SK-N-SH (cell line): Measurements from ENCODE around the gene DPF1. TPM values are rescaled to one million over a fixed set of nuclear protein-coding genes. Genes with fewer than 3 reads are reported as not detected.

Source experiments
- CTCF ChIA-PET: fragments of 300-600, 350-600 bp; formaldehyde crosslinking; extraction: SDS; loops from one replicate; lab custom pipeline; 2021; lab: Yijun Ruan, JAX
- POLR2A ChIA-PET: fragments of 350-600 bp; sonication (Branson Sonifier 250); formaldehyde crosslinking; extraction: SDS; loops from one replicate; lab custom pipeline; 2020; ENCODE audit warnings: antibody characterized with exemption, inconsistent platforms; lab: Yijun Ruan, JAX
- DNase-seq: peaks from one replicate; pipeline ENCODE4 v3.0.0; 2012
- H2AFZ ChIP-seq: fragments of 200-600 bp; sonication (generic); 2 replicates; pipeline ENCODE4 v1.8.1; 2016; ENCODE audit warnings: antibody characterized with exemption, mild to moderate bottlenecking, low read depth
- H3F3A ChIP-seq: fragments of 200-600 bp; sonication (generic); replicated peaks from 2 replicates; pipeline ENCODE3; 2016; ENCODE audit warnings: antibody characterized with exemption, mild to moderate bottlenecking; ENCODE audit not compliant: insufficient read depth
- H3K27ac ChIP-seq, 2 experiments: fragments of 200-500 bp in 1 of 2; fragments of 200-600 bp in 1 of 2; sonication (Bioruptor generic) in 1 of 2; sonication (generic), shearing (Covaris generic) in 1 of 2; 2 replicates each; pipeline versions ENCODE4 v1.5.1 to v1.6.1; 2014 to 2016; ENCODE audit warnings: low read depth in 2 of 2, inconsistent platforms in 1 of 2, low read length in 1 of 2, mild to moderate bottlenecking in 1 of 2, mixed read lengths in 1 of 2
- H3K27me3 ChIP-seq: fragments of 200-600 bp; sonication (generic), shearing (Covaris generic); 2 replicates; pipeline ENCODE4 v1.6.1; 2016; ENCODE audit warnings: mixed run types; ENCODE audit not compliant: insufficient read depth
- H3K36me3 ChIP-seq, 2 experiments: fragments of 200-500 bp in 1 of 2; fragments of 200-600 bp in 1 of 2; sonication (Bioruptor generic) in 1 of 2; sonication (generic) in 1 of 2; replicated peaks in 1 of 2; 2 replicates each; pipeline versions ENCODE3 to v1.5.1; 2014 to 2016; ENCODE audit warnings: low read length in 1 of 2, mild to moderate bottlenecking in 1 of 2; ENCODE audit not compliant: insufficient read depth in 2 of 2, control insufficient read depth in 1 of 2
- H3K4me1 ChIP-seq, 2 experiments: fragments of 200-500 bp in 1 of 2; fragments of 200-600 bp in 1 of 2; sonication (Bioruptor generic) in 1 of 2; sonication (generic), shearing (Covaris generic) in 1 of 2; 2 replicates each; pipeline versions ENCODE4 v1.5.1 to v1.6.1; 2014 to 2016; ENCODE audit warnings: low read depth in 1 of 2, low read length in 1 of 2, mixed run types in 1 of 2; ENCODE audit not compliant: insufficient read depth in 2 of 2, control insufficient read depth in 1 of 2
- H3K4me2 ChIP-seq: fragments of 200-600 bp; sonication (generic), shearing (Covaris generic); 2 replicates; pipeline ENCODE4 v1.6.1; 2017; ENCODE audit warnings: mixed run types
- H3K4me3 ChIP-seq, 2 experiments: fragments of 200-500 bp in 1 of 2; fragments of 200-600 bp in 1 of 2; sonication (Bioruptor generic) in 1 of 2; sonication (generic), shearing (Covaris generic) in 1 of 2; 2 replicates each; pipeline versions ENCODE4 v1.5.1 to v1.8.1; 2014 to 2016; ENCODE audit warnings: low read depth in 2 of 2, inconsistent platforms in 1 of 2, low read length in 1 of 2, mild to moderate bottlenecking in 1 of 2, mixed read lengths in 1 of 2, moderate library complexity in 1 of 2
- H3K79me2 ChIP-seq: fragments of 200-600 bp; sonication (generic); 2 replicates; pipeline ENCODE4 v1.8.1; 2017; ENCODE audit warnings: mild to moderate bottlenecking; ENCODE audit not compliant: insufficient read depth
- H3K9ac ChIP-seq: fragments of 200-600 bp; sonication (generic); 2 replicates; pipeline ENCODE4 v1.6.1; 2017; ENCODE audit warnings: mixed run types
- H3K9me2 ChIP-seq: fragments of 200-600 bp; sonication (generic); 2 replicates; pipeline ENCODE4 v1.6.1; 2017; ENCODE audit warnings: mixed run types
- H3K9me3 ChIP-seq: fragments of 200-600 bp; sonication (generic); 2 replicates; pipeline ENCODE4 v1.6.1; 2017; ENCODE audit warnings: mixed run types, mild to moderate bottlenecking, moderate library complexity
- H4K20me1 ChIP-seq: fragments of 200-600 bp; sonication (generic); 2 replicates; pipeline ENCODE4 v1.6.1; 2017; ENCODE audit warnings: mild to moderate bottlenecking, mixed run types; ENCODE audit not compliant: insufficient read depth
- CHD2 ChIP-seq: fragments of 150-350 bp; IDR thresholded peaks from 2 replicates; pipeline ENCODE4 v1.6.1; 2018; ENCODE audit warnings: low read length; ENCODE audit not compliant: partially characterized antibody
- CTCF ChIP-seq: fragments of 200-600 bp; sonication (generic); IDR thresholded peaks from 2 replicates; pipeline ENCODE4 v1.6.1; 2017; ENCODE audit warnings: antibody characterized with exemption, mild to moderate bottlenecking, moderate library complexity
- ELF1 ChIP-seq: IDR thresholded peaks from 2 replicates; pipeline ENCODE4 v1.4.0; 2012
- EP300 ChIP-seq, 2 experiments: IDR thresholded peaks; 2 replicates each; pipeline versions ENCODE4 v1.4.0 to v1.6.1; 2012; ENCODE audit warnings: borderline replicate concordance in 1 of 2, low read depth in 1 of 2, low read length in 1 of 2
- EZH2phosphoT487 ChIP-seq: fragments of 200-600 bp; sonication (generic); IDR thresholded peaks from 2 replicates; pipeline ENCODE4 v1.6.1; 2017; ENCODE audit warnings: low read depth, mixed run types, mild to moderate bottlenecking, antibody characterized with exemption, moderate library complexity, borderline replicate concordance
- FOSL2 ChIP-seq: IDR thresholded peaks from 2 replicates; pipeline ENCODE4 v1.4.0; 2012; ENCODE audit warnings: low read depth, mild to moderate bottlenecking, moderate library complexity, borderline replicate concordance
- FOXJ3 ChIP-seq: sonication (generic); formaldehyde crosslinking; IDR thresholded peaks from 2 replicates; pipeline ENCODE4 v1.5.1; 2020; ENCODE audit warnings: mild to moderate bottlenecking, missing genetic modification reagents
- FOXM1 ChIP-seq: IDR thresholded peaks from 2 replicates; pipeline ENCODE4 v1.4.0; 2012; ENCODE audit warnings: low read depth, mild to moderate bottlenecking
- GATA2 ChIP-seq: sonication (generic); formaldehyde crosslinking; IDR thresholded peaks from 2 replicates; pipeline ENCODE4 v1.5.0; 2020; ENCODE audit warnings: mild to moderate bottlenecking, missing genetic modification reagents
- IRF3 ChIP-seq: fragments of 150-350 bp; IDR thresholded peaks from 2 replicates; pipeline ENCODE4 v1.6.1; 2016; ENCODE audit warnings: mild to moderate bottlenecking, low read depth, low read length
- MEF2A ChIP-seq: IDR thresholded peaks from 2 replicates; pipeline ENCODE4 v1.4.0; 2012; ENCODE audit warnings: low read depth, borderline replicate concordance
- NRF1 ChIP-seq: IDR thresholded peaks from 2 replicates; pipeline ENCODE4 v1.6.1; 2012; ENCODE audit warnings: low read depth, mild to moderate bottlenecking, low read length
- PBX3 ChIP-seq: IDR thresholded peaks from 2 replicates; pipeline ENCODE4; 2012
- POLR2AphosphoS5 ChIP-seq: IDR thresholded peaks from 2 replicates; pipeline ENCODE4 v1.6.1; 2012; ENCODE audit warnings: low read depth, low read length
- RAD21 ChIP-seq: IDR thresholded peaks from 2 replicates; pipeline ENCODE4 v1.6.1; 2012; ENCODE audit warnings: mild to moderate bottlenecking, low read length
- RXRA ChIP-seq: IDR thresholded peaks from 2 replicates; pipeline ENCODE4 v1.4.0; 2012; ENCODE audit warnings: low read depth, mild to moderate bottlenecking, borderline replicate concordance
- SIN3A ChIP-seq: IDR thresholded peaks from 2 replicates; pipeline ENCODE4 v1.6.1; 2012; ENCODE audit warnings: low read depth, mild to moderate bottlenecking, low read length, moderate library complexity, borderline replicate concordance
- SMC3 ChIP-seq: IDR thresholded peaks from 2 replicates; pipeline ENCODE4 v1.6.1; 2012; ENCODE audit warnings: low read depth, low read length, improper control_type of control experiment
- TCF12 ChIP-seq: IDR thresholded peaks from 2 replicates; pipeline ENCODE4 v1.4.0; 2012
- TEAD4 ChIP-seq: IDR thresholded peaks from 2 replicates; pipeline ENCODE4 v1.4.0; 2012; ENCODE audit warnings: mild to moderate bottlenecking, borderline replicate concordance; ENCODE audit not compliant: insufficient read depth
- USF2 ChIP-seq: fragments of 150-350 bp; IDR thresholded peaks from 2 replicates; pipeline ENCODE4 v1.6.1; 2017; ENCODE audit warnings: antibody characterized with exemption, low read length, low read depth, borderline replicate concordance
- WGBS: methylation state at CpG from one replicate; pipeline ENCODE4 v1.1.6; 2017; ENCODE audit warnings: low lambda C conversion rate; 5-methylcytosine and 5-hydroxymethylcytosine counted together
- polyA plus RNA-seq, 3 experiments: library from polyadenylated mRNA; depleted of rRNA; stranded (reverse); fragments of >200 nt; gene quantifications; 2 replicates each; pipeline ENCODE4 v1.2.3, GENCODE V29; 2012

The DPF1 gene
- polyA plus RNA-seq, 1 of the 3 experiments (the other 2 are of a cell fraction) = 4.8 TPM

GRCh38 chr19:38203197-38203596 is 20.8 kb downstream of the DPF1 start (continued):
- TF ChIP-seq EZH2phosphoT487 = no peak
- no peak for TF ChIP-seq TEAD4
- TF ChIP-seq ELF1 = no peak
- no peak for TF ChIP-seq SIN3A
- TF ChIP-seq SMC3 = no peak
- TF ChIP-seq RAD21 = no peak
- no peak for TF ChIP-seq USF2
- TF ChIP-seq IRF3 = no peak
- no peak for TF ChIP-seq EP300 (IDR thresholded peaks at IDR 0.05; ENCODE audit: borderline replicate concordance in 1 of 2, low read depth in 1 of 2, low read length in 1 of 2)
- no peak for TF ChIP-seq FOXM1
- TF ChIP-seq FOXJ3 = no peak
- no peak for TF ChIP-seq RXRA
- TF ChIP-seq, all 33 proteins: peak for 0

- Histone ChIP-seq H3K27me3 (no peaks in the 10 kb centered on the region), H3K4me1 (no peaks in the 10 kb centered on the region; a peak in 1 of 4 replicates), H3K27ac (no peak overlapping the region), H3F3A (no peaks in the 10 kb centered on the region), H2AFZ (no peak overlapping the region), H3K36me3 (peaks cover 4 to 28% of the 10 kb centered on the region in 2 experiments), H4K20me1 (no peaks in the 10 kb centered on the region), H3K9me3 (no peaks in the 10 kb centered on the region), H3K79me2 (no peaks in the 10 kb centered on the region), H3K9me2 (no peaks in the 10 kb centered on the region), H3K4me2 (no peak overlapping the region), H3K9ac (no peak overlapping the region), H3K4me3 (no peak overlapping the region)
- POLR2A ChIA-PET = no interaction called here
- CTCF ChIA-PET = no interaction called here
- DNase-seq = no peak
- WGBS = 93% methylated on average over 14 of the region's 14 CpGs
- TF ChIP-seq USF2 = no peak
- TF ChIP-seq MEF2A = no peak
- no peak for TF ChIP-seq NRF1
These were observed 21.5 kb downstream of the DPF1 start for GRCh38 chr19:38202504-38202903.

- Histone ChIP-seq H3K4me2 (no peak overlapping the region), H3K4me3 (no peak overlapping the region), H3K4me1 (no peaks in the 10 kb centered on the region; a peak in 1 of 4 replicates), H3K36me3 (peaks cover 4 to 27% of the 10 kb centered on the region in 2 experiments), H2AFZ (no peak overlapping the region), H4K20me1 (no peaks in the 10 kb centered on the region), H3K9me3 (no peaks in the 10 kb centered on the region), H3K27ac (no peak overlapping the region), H3F3A (no peaks in the 10 kb centered on the region), H3K9me2 (no peaks in the 10 kb centered on the region), H3K9ac (no peak overlapping the region), H3K79me2 (no peaks in the 10 kb centered on the region), H3K27me3 (no peaks in the 10 kb centered on the region)
- TF ChIP-seq GATA2 (CRISPR knock-in tag) (no peak), CTCF (no peak), TEAD4 (no peak), EP300 (IDR thresholded peaks at IDR 0.05; ENCODE audit: borderline replicate concordance in 1 of 2, low read depth in 1 of 2, low read length in 1 of 2) (no peak), ELF1 (no peak), TCF12 (no peak), PBX3 (no peak), POLR2AphosphoS5 (no peak), CHD2 (no peak), NRF1 (no peak), FOSL2 (no peak)
- POLR2A ChIA-PET = no interaction called here
- DNase-seq = no peak
- CTCF ChIA-PET = interaction anchor here (2.0 kb wide), 1 partner anchor 59 kb away, joined by 9 read pairs; no protein-coding TSS in a partner anchor
- WGBS = 90% methylated on average over 15 of the region's 15 CpGs
These were observed 22.3 kb downstream of the DPF1 start for GRCh38 chr19:38201731-38202130.
